Stimulated activated CD8-positive, alpha-beta memory T cell treated with anti-CD3 and anti-CD28 coated beads, Interleukin-4, amount 100 ng/mL, for 1 hour (primary cell): Measurements from ENCODE around the gene SPHKAP.
"Not testable (repeated sequence)": the region's sequence is repeated elsewhere in the genome, so short reads cannot be mapped to it uniquely, and the experiment has no call there.

Source experiments
- DNase-seq, 2 donors: peaks; one replicate each; pipeline ENCODE4 v3.0.0-alpha.2; 2020; ENCODE audit warnings: low read depth in 2 of 2, low spot score in 1 of 2

The SPHKAP gene

GRCh38 chr2:228104215-228104614 lies 77.3 kb downstream of the SPHKAP start:
- no peak for DNase-seq

- no peak for DNase-seq
These were observed 78.1 kb downstream of the SPHKAP start for GRCh38 chr2:228103379-228103778.

- DNase-seq: no peak
These were observed 78.5 kb downstream of the SPHKAP start for GRCh38 chr2:228102949-228103348.

- no peak for DNase-seq
These were observed 87.0 kb downstream of the SPHKAP start for GRCh38 chr2:228094377-228094921.

- no peak for DNase-seq
These were observed 89.4 kb downstream of the SPHKAP start for GRCh38 chr2:228092056-228092455.

- DNase-seq: no peak
These were observed 94.9 kb downstream of the SPHKAP start for GRCh38 chr2:228086561-228086960.

GRCh38 chr2:228084717-228085116 lies 96.8 kb downstream of the SPHKAP start:
- DNase-seq: no peak

GRCh38 chr2:228083131-228083530 lies 98.4 kb downstream of the SPHKAP start:
- no peak for DNase-seq

GRCh38 chr2:228082571-228082970 lies 98.9 kb downstream of the SPHKAP start:
- no peak for DNase-seq

- no peak for DNase-seq
These were observed 102.3 kb downstream of the SPHKAP start for GRCh38 chr2:228079194-228079593.

GRCh38 chr2:228076695-228077094 lies 104.8 kb downstream of the SPHKAP start:
- not testable (repeated sequence) for DNase-seq

GRCh38 chr2:228072669-228073068 lies 108.8 kb downstream of the SPHKAP start:
- no peak for DNase-seq

- DNase-seq: no peak
These were observed 114.2 kb downstream of the SPHKAP start for GRCh38 chr2:228067309-228067708.

- DNase-seq: no peak
These were observed 115.2 kb downstream of the SPHKAP start for GRCh38 chr2:228066126-228066798.

GRCh38 chr2:228065686-228066085 lies 115.8 kb downstream of the SPHKAP start:
- DNase-seq: no peak

- no peak for DNase-seq
These were observed 116.6 kb downstream of the SPHKAP start for GRCh38 chr2:228064796-228065315.

GRCh38 chr2:228064024-228064423 lies 117.5 kb downstream of the SPHKAP start:
- no peak for DNase-seq

- no peak for DNase-seq
These were observed 117.9 kb downstream of the SPHKAP start for GRCh38 chr2:228063558-228063957.

- no peak for DNase-seq
These were observed 121.8 kb downstream of the SPHKAP start for GRCh38 chr2:228059735-228060134.

- no peak for DNase-seq
These were observed 125.0 kb downstream of the SPHKAP start for GRCh38 chr2:228056293-228057097.

- DNase-seq: no peak
These were observed 132.5 kb downstream of the SPHKAP start for GRCh38 chr2:228048838-228049490.

GRCh38 chr2:228040995-228041394 lies 140.5 kb downstream of the SPHKAP start:
- no peak for DNase-seq
